HG03520 (cell line): Measurements from ENCODE around the gene PTPRF.

Experiments
- ATAC-seq: cut with Tn5 transposase; IDR thresholded peaks from one replicate; pipeline ENCODE4 v1.9.1; 2021; ENCODE audit warnings: mild to moderate bottlenecking, moderate library complexity; ENCODE audit not compliant: unreplicated experiment

PTPRF gene

DNA sequence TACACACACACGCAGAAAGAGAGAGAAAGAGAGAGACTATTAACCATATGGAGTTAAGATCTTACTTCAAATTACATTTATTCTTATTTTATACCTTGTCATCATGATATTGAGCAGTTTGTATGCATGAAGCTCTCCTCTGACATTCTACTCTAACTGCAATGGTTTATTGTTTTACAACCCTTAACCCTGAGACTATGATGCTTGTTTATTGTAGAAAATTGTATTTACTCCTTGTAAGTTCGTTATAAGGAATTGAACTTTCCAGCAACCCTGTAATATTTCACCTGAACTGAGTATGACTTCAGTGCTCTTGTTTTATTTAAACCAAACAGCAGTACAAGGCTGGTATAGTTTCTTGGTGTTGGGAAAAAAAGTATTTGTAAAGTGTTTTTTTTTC is 18.6 kb upstream of the PTPRF start:
- no peak for ATAC-seq

GRCh38 chr1:43512681-43513080 is 18.0 kb upstream of the PTPRF start:
- no peak for ATAC-seq

- no peak for ATAC-seq
Observed at GRCh38 chr1:43513471-43514173, 17.1 kb upstream of the PTPRF start.

- ATAC-seq: no peak
Observed at GRCh38 chr1:43518935-43519686, 11.6 kb upstream of the PTPRF start.

GRCh38 chr1:43520100-43520778 is 10.4 kb upstream of the PTPRF start:
- no peak for ATAC-seq

- no peak for ATAC-seq
Observed at GRCh38 chr1:43521078-43521477, 9.6 kb upstream of the PTPRF start.

DNA sequence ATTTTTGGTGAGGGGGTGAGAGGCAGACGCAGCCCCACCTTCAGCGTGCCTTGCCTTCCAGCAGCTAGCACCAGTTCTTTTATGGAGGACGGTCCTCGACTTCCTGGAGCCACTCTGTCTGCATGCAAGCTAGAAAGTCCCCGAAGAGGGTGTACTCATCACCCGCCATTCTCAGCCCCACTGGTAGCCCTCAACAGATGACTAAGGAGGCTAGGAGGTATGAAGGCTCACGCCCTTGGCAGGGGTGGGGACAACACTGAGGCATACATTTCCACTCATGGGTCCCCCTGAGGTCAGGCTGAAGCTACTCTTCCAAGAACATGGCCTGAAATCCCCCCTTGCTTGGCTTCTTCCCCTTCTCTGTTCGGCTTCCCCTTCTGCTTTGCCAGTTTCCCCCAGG is 8.9 kb upstream of the PTPRF start:
- no peak for ATAC-seq

DNA sequence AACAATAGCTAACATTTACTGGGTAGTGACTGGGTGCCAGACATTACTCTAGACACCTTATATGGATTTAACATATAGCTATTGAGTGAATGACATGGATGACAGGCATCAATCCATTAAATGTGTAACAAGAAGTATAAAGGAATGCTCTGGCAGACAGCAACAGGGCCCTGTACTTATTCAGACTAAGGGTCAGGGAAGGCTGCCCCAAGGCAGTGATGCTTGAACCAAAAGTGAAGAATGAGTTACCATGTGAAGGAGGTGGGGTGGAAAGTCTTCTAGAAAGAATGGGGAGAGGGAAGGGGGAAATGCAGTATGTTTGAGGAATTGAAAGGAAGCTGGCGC is 8.3 kb upstream of the PTPRF start:
- ATAC-seq: no peak

- ATAC-seq: no peak
Observed at GRCh38 chr1:43522776-43523480, 7.8 kb upstream of the PTPRF start.

- ATAC-seq: no peak
Observed at GRCh38 chr1:43524804-43525203, 5.9 kb upstream of the PTPRF start.

DNA sequence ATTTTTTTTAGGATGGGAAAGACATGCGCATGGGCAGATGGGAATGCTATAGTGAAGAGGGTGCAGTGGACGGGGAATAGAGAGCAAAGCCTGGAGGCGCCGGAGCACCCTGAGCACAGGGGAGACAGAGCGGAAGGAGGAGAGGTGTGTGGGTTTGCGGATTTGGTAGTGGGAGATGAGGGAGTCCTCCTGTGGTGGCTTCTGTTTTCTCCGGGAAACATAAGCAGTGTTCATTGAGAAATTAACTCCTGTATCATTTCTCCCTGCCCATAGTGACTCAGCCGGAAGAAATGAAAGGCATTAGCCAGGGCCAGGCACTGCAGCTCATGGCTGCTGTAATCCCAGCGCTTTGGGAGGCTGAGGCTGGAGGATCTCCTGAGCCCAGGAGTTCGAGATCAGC is 4.7 kb upstream of the PTPRF start:
- ATAC-seq: no peak

DNA sequence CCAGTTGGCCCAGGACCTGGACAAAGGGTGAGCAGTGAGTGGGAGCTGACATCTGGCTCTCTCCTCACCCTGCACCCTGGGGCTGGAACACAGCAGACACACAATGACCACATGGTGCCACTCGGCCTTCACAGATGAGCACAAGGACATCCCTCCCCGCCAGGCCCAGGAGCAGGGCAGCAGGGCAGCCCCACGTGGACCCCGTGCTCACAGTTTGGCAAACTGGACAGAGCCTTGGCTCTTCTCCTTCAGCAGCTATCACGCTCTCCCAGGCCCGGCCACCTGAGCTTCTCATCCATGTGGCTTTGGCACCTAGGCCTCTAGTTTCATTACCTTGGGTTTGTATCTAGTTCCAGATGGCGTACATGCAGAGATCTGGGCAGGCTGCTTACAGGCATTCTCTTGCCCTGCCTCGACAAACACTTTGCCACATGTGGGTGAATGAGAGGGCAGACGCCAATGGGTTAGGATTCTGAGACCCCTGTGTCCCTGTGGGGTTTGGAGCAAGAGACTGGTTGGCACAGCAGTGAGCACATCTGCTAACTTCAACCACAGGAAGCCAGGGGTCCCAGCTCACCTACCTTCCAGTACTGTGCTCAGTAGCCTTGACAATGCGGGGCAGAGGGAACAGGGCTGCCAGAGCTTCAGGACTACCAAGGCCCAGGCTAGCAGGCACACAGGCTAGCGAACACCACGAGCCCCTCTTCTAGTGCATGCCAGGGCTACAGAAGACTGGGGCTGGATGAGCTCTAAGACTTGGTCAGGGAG is 3.4 kb upstream of the PTPRF start:
- no peak for ATAC-seq

- no peak for ATAC-seq
Observed at GRCh38 chr1:43529206-43529731, 1.4 kb upstream of the PTPRF start.

DNA sequence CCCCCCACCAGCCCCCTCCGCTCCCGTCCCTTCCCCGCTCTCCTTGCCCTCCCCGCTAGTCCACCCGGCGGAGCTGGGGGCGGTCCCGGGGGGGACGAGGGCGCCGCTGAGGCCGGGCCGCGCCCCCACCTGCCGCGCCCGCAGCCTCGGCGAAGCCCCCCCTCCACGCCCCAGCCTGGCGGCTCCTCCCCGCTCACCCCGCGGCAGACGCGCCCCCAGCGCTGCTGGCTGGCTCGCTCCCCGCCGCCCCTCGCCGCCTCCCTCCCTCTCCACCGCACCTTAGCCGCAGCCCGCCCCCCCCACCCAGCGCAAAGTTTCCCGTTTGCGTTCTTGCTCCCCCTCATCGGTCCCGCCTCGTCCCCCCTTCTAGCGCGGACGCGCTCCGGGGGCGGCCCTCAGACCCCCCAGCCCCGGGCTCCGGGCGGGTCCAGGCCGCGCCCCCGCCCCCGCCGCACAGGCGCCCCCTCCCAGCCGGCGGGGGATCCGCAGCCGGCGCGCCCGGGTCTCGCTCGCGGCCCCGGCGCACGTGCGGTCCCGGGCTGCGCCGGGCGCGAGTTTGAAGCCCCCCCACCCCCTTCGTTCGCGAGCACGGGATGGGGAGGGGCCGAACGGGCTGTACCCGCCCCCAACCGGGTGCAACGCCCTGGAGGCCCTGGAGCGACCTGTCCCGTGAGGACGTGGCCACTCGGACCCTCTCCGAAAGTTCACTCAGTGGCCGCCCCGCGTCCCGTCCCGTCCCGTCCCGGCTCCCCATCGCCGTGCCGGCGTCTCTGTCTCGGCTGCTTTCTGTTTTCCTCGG is 623 bp downstream of the PTPRF start:
- no peak for ATAC-seq

- no peak for ATAC-seq
Observed at GRCh38 chr1:43531906-43532584, 1.4 kb downstream of the PTPRF start.

DNA sequence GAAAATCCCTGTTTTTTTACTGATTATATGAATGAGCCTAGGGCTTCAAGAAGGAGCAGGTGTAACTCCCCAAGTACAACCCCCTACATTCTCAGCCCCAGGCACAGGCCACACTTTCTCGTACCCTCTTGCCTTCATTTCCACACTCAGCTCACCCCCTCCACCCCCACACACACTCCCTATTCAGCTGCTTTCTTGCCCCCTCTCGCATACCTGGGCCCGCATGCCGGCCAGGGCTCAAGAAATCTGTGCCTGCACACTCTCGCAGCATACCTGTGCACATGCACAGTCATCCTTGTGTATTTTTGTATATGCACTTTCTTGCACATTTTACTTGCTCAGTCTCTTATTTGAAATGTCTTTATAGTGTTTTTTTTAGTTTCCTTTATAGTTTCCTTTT is 2.0 kb downstream of the PTPRF start:
- no peak for ATAC-seq

GRCh38 chr1:43533584-43533983 is 2.9 kb downstream of the PTPRF start:
- no peak for ATAC-seq

DNA sequence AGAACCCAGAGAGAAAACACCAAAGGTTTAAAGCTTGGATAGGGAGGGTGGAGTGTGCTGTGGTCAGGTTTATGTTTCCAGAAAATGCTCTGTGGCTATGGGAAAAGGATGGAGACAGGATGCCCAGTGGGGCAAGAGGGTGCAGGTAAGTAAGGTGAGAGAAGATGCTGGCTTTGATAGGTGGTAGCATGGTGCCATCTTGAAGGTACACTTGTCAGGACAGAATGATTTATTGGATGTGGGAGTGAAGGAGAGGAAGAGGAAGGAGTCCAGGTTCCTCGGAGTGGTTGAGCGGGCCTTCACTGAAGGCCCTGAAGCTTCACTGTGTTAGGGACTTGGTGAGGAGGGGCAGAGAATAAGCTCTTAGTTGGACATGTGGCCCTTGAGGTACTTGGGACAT is 3.6 kb downstream of the PTPRF start:
- ATAC-seq: no peak

DNA sequence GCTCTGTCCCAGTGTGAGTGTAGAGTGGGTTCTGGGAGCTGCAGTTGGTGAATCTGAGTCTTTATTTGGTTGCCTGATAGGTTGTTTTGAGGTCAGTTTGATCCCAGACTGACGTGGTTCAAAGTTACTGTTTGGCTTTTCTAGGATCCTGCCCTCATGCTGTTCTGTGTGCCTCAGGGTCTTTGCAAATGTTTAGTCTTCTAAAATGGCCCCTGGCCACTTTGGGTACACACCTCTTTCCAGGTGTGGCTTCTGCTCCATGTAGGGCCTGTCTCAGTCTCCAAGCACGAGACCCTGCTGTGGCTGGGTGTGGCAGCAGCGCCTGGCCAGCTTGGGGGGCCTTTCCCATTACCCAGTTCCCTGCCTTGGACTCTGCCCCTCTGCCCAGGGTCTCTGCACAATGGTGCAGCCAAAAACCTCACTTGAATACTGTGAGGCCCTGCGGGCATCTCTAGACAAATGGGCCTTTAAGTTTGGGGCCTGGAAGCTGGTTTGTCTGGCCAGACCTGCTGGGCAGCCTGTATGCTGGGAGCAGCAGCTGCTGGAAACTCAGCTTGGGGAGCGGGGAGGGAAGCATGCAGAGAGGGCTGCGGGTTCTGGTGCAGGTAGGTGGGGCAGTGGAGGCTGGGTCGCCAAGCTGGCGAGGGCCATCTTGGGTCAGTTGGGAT is 5.6 kb downstream of the PTPRF start:
- ATAC-seq: no peak
